HG02852 (cell line): ENCODE measurements around the gene NKAIN4.

ENCODE experiments used
- ATAC-seq: cut with Tn5 transposase; IDR thresholded peaks from one replicate; pipeline ENCODE4 v1.9.1; 2021; ENCODE audit warnings: mild to moderate bottlenecking, moderate library complexity; ENCODE audit not compliant: unreplicated experiment

Gene NKAIN4

GRCh38 chr20:63288581-63289251 is 34.5 kb upstream of the NKAIN4 start:
- no peak for ATAC-seq

- no peak for ATAC-seq
Observed at GRCh38 chr20:63287697-63288580, 33.7 kb upstream of the NKAIN4 start.

GRCh38 chr20:63286781-63287696 is 32.8 kb upstream of the NKAIN4 start:
- no peak for ATAC-seq

GRCh38 chr20:63285636-63286615 is 31.7 kb upstream of the NKAIN4 start:
- no peak for ATAC-seq

- ATAC-seq: no peak
Observed at GRCh38 chr20:63284981-63285524, 30.8 kb upstream of the NKAIN4 start.

- no peak for ATAC-seq
Observed at GRCh38 chr20:63284544-63284949, 30.3 kb upstream of the NKAIN4 start.

- no peak for ATAC-seq
Observed at GRCh38 chr20:63284083-63284440, 29.8 kb upstream of the NKAIN4 start.

- no peak for ATAC-seq
Observed at GRCh38 chr20:63283397-63284082, 29.3 kb upstream of the NKAIN4 start.

- ATAC-seq: no peak
Observed at GRCh38 chr20:63282946-63283345, 28.7 kb upstream of the NKAIN4 start.

- no peak for ATAC-seq
Observed at GRCh38 chr20:63281742-63282665, 27.7 kb upstream of the NKAIN4 start.

GRCh38 chr20:63280929-63281545 is 26.8 kb upstream of the NKAIN4 start:
- no peak for ATAC-seq

- ATAC-seq: no peak
Observed at GRCh38 chr20:63280371-63280770, 26.1 kb upstream of the NKAIN4 start.

- ATAC-seq: no peak
Observed at GRCh38 chr20:63279931-63280330, 25.7 kb upstream of the NKAIN4 start.

- no peak for ATAC-seq
Observed at GRCh38 chr20:63278661-63279060, 24.4 kb upstream of the NKAIN4 start.

- no peak for ATAC-seq
Observed at GRCh38 chr20:63277466-63278272, 23.4 kb upstream of the NKAIN4 start.

GRCh38 chr20:63276956-63277355 is 22.7 kb upstream of the NKAIN4 start:
- ATAC-seq: no peak

GRCh38 chr20:63275825-63276224 is 21.6 kb upstream of the NKAIN4 start:
- no peak for ATAC-seq
